NCI-H2196 (cell line): ENCODE measurements around the gene PHACTR1.

Experiments used
- DNase-seq: peaks from one replicate; lab custom pipeline; 2025; ENCODE audit not compliant: unreplicated experiment; lab: John Stamatoyannopoulos, UW

Gene PHACTR1

DNA sequence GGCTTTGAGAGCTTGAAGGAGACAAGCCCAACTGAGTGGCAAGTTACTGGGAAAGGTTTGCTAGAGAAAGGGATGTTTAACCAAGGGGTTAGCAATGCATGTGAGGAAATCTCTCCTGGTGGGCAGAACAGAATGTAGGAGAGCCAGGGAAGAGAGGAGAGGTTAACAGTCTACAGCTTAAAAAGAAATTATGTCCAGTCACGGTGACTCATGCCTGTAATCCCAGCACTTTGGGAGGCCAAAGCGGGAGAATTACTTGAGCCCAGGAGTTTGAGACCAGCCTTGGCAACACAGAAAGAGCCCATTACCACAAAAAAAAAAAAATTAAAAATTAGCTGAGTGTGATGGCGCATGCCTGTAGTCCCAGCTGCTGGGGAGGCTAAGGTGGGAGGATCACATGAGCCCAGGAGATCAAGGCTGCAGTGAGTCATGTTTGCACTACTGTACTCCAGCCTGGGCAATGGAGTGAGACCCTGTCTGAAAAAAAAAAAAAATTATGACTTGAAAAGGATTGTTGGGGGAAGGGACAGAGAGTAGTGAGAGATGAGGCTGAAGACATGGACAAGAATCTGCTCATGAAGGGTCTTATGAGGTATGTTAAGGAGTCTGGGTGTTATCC lies 346.8 kb downstream of the PHACTR1 start:
- DNase-seq = no peak

DNA sequence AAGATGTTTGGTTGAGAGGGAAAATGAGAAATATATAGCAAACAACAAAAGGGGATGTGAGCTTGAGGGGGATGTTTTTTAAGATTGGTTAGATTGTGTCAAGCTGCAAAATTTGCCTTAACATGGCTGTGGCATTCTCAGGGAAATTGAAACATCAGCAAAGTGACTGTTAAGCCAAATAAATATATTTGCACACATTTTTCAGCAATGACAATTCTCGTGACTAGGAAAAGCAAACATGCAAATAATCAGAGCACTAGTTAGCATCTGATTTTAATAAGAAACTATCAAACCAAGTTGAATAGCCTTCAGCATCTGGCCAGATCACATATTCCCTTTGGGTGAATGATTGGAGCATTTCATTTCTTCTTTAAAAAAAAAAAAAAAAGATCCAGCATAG lies 349.0 kb downstream of the PHACTR1 start:
- DNase-seq = no peak

DNA sequence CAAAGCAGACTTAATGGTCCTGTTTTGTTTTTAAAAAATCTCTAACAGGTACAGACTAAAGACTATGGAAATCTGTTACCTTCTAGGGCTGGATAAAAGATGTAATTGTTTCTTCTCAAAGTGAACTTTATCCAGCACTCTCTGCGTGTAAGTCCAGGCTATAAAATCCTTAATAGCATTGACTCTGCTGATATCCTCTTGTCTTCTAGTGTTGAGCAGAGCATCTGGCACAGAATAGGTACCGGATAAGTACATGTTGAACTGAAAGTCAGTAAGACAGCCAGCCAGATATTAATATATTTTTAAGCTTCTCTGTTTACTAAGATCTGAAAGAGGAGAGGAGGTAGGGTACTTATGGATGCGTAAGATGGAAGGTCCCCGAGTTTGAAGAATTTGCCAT lies 349.5 kb downstream of the PHACTR1 start:
- DNase-seq = no peak

DNA sequence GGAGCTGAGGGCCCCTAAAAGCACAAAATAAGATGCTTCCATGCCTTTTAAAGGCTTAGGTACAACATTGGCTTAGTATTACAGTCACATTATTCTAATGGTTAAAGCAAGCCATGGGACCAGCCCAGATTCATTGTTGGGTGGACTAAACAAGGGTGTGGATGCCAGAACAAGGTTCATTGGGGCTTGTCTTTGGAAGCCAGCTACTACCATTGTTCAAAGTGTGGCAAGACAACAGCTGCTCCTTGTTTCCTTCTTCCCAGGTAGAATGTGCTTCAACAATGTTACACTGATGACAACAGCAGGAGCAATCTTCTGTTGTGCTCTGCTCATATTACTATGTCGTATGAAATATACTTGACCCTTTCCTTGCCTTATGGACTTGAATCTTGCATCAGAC lies 350.3 kb downstream of the PHACTR1 start:
- DNase-seq = no peak

DNA sequence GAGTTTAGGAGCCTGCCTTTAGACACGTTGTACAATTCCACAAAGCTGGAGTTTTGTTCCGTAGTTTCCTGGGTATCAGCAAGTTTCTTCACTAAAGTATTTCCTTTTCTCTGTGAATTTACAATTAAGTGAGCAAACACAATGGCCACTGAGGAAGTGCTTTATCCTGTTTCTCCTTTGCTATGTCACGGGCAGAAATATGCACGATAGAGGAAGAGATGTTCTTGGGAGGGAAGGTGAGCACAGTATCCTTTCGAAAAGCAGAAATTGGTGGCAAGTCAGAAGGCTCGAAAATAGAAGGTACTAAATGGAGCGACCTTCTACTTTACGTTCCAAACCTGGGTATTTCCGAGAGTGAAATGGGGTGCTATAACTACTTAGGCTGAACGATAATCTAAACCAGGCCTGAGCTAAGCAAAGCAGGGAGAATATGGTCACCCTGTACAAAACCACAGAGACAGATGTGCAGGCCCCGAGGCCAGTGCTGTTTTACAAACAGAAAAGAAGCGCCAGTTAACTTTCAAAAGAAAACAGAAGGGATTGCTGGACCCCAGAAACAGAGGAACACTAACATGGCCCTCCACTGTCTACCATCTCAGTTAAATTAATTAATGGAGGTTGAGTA lies 352.1 kb downstream of the PHACTR1 start:
- DNase-seq = no peak

DNA sequence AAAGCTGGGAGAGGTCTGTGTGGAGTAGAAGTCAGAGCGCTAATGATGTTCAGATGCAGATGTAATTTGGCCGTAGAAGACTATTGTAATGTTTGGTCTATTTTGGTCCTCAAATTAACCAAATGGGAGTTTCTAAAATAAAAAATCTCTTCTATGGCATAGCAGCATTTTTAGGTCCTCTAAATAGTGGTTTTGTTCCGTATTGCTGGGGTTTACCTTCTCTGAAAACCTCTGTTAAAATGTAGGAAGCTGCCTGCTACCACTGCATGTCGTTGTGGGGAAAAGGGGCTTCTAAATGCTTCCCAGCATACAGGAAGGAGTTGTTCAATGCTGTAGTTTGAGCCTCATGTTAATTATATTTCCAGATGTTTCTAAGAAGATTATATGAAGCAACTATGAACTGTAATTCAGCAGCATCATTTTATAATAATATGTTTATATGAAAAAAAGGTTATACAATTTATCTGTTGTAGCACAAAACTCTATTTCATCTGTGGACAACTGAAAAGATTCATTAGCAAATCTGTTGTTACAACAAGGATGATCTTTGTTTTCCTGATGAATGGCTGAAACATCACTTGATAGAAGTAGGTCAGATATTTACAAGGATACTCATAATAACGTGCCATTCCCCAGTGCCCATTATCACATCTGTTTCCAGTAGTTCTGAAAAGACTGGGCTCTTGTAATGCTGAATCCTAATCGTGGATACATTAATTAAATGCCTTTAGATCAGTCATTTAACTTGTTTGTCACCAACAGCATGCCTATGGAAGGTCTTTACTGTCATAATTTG lies 355.2 kb downstream of the PHACTR1 start:
- no peak for DNase-seq

DNA sequence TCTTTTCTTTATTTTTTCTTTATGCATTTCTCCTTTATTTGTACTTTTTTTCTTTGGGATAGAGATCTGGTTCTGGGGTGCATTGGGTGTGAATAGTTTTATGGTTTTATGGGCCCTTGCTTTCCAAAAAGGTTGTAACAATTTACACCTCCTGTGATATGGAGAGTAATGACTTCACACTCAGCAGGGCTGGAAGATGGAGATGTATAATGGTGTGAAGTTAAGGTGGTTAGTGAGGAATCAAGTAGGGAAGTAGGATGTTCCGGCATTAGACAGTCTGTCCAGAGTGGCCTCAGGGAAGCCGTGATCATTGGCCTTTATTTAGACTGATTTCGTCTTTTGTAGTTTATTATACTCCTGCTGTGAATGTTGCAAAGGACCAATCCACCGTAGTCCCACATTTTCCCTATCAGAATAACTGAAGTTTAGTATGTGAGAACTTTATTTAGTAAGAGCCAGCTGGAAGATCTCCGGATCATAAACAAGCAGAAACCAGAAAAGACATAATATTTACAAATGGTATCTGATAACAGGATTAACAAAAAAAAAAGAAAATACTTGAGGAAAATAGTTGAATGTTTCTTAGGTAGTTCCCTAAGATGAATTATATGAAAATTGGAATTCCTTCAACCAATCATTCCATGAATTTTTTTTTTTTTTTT lies 356.2 kb downstream of the PHACTR1 start:
- DNase-seq = no peak

DNA sequence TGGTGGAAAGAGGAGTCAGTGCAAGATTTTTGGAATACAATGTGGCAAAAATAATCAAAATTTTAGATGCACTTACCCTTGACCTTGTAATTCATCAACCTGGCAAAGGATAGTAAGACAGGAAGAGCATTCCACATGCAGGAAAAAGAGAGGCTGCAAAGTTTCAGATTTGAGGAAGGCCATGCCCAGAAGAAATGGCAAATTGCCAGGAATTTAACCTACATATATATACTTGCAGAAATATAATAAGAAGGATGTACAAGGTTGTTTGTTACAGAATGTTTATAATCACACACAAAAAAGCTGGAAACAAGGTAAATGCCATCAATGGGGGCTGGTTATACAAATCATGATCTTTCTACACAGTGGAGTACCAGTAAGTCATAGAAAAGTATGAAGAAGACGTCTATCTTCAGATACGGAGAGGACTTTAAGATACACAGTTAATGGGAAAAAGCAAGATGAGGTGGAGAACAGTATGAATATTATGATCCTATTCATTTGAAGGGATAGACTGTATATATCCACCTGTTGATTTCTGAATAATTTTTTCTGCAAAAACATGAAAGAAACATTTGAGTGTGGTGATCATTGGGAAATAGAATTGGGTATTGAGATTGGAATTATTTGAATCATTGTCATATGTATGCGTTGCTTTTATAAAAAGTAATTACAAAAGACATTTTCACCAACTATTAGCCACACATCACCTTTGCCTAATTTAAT lies 358.0 kb downstream of the PHACTR1 start:
- no peak for DNase-seq

DNA sequence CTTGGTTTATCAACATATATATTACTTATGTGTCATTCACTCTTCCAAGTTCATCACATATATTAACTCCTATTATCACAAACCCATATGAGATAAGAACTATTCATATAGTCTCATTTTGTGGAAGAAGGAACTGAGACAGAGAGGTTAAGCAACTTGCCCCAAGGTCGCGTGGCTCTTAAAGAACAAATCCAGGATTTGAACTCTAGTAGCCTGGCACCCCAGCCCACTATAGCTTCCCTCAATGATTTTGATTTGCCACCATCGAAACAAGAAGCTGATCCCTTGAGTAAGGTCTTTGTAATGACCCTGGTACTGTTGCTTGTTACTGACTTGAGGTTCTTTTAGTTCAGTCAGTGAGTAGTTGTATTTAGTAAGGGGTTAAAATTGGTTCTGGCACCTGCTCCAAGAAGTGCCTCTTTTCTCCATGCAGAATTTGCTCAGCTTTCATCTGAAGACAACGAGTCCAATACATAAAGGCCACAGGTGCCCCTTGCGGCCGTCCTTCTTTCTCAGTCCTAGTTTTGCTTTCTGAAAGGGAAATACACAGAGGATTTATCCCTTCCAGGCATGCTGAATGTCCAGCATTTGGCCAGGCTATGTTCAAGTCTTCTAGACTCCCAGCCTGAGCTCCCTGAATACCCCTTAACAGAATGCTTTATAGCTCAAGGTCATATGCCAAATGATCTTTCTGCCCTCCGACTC lies 358.7 kb downstream of the PHACTR1 start:
- no peak for DNase-seq

DNA sequence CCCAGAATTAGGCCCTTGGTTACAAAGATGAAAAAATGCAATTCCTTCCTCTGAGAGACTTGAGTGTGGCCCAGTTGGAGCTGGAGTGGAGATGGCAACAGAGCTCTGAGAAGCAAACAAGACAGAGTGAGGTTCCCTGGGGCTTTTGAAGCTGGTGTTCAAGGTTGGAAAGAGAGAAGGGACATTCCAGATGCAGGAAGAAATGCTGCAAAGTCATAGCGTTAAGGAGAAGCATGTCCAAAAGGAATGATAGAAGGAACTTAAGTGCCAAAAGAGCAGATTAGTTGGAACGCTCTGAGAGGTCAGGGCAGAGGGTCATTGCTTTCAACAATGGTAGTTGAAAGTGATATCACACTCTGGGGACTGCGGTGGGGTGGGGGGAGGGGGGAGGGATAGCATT lies 360.0 kb downstream of the PHACTR1 start:
- no peak for DNase-seq

DNA sequence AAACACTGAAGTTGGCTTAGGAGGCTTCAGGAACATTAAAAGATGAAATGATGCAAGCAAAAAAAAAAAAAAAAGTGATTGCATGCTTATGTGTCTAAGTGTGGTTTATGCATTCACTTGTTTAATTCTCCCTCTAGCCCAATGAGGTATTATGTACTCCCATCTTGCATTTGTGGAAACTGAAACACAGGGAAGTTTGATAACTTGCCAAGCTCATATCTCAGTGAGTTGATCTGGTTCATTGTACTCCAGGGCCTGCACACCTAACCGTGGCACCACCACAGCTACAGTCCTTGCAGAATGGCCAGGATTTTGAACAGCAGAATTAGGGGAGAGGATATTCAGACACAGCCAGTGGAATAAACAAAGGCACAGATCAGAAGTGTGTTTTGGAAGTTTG lies 360.6 kb downstream of the PHACTR1 start:
- DNase-seq = no peak

DNA sequence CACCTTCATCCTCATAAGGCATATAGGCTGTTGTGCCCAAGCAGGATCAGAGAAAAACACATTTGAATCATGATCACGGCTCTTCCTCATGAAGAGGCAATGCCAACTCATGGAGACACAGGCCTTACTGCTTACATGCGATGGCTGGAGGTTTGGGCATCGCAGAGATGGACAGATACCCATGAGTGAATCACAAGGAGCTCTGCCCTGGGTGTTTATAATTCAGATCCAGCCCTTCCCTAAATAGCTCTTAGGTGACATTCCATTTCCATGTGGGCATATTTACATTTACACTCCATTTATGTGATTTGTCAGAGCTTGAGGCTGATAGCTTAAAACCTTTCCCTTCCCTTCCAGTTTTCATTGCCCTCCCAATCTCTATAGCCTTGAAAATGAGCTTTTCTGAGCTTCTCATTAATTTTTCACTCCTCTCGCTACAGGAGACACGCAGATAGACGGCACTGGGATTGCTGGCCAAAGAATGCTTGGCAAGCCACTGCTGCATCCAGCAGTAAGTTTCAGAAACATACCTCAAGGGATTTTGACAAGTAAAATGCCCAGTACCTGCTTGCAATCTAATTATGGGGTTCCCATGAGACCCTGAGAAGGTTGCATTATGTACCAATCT lies 362.6 kb downstream of the PHACTR1 start:
- DNase-seq = no peak

DNA sequence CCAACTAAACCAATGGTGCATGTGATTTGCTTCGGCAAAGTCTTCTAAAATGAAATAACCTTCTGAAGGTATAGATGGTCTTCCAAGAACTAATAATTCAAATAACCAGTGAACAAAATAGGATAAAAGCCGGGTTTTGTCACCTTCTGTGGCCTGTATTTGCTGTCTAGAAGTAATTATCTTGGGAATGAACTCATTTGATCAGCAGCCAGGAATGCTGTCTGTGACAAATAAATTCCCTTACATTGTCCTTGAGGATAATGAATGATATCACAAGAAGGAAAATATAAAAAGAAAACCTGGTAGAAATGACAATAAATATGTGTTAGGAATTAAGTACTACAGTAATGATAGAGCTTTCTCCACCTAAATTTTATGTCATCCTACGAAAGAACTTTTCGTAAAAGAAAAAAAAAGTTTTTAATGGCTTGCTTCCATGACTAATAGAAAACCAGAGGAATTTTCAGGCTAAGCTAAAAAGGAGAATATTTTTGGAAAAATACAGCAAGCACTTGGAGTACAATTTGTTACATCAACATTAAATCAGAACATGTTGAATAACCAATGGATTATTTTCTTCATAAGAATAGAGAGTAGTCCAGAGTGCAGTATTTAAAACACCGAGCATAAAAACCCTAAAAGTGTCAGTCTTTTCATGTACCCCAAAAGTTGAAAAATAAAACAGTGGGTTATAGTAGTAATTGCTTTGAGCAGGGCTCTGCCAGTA lies 364.1 kb downstream of the PHACTR1 start:
- DNase-seq = no peak

DNA sequence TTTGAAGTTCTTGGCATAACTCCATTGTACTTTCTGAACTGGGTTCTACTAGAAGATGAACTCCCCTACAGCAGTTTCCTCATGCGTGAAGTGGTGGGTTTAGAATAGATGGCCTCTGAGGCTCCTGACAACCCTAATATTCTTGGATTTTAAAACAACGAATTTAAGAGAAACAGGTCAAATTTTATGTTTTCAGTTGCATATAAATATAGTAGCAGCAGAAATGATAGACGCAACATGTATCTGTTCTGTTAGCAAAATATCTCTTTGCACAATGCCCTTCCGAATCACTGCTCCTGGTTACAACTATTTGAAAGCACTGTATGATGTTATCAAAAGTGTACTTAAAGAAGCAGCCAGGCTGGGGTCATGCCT lies 364.6 kb downstream of the PHACTR1 start:
- no peak for DNase-seq

DNA sequence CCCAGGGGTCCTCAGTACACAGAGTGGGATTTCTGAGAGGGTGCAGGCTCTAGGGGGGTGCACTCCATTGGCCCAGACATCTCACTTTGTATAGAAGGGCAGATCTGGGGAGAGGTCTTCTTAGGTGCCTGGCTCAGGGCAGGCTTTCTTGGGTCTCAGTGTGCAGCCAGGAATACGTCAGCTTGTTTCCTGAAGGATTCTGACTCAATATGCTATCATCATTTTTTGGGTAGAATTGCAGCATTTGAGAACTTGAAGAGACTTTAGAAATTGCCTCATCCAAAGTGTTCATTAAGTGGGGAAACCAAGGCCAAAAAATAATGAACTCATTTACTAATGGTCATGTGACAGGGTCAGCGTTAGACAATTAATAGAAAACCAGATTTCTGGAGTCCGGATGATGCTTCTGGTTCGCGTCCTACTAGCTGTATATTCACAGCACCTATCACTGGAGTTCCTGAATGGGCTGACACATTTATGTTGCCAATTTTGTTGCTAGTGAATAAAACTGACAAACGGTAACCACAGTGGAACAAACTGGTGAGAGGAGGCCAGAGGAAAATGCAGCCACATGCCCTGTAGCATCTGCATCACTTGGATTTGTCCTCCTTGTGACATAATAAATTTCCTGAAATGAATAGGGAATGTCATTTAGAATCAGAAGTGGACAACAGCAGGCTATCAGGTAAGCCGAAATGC lies 372.9 kb downstream of the PHACTR1 start:
- no peak for DNase-seq

DNA sequence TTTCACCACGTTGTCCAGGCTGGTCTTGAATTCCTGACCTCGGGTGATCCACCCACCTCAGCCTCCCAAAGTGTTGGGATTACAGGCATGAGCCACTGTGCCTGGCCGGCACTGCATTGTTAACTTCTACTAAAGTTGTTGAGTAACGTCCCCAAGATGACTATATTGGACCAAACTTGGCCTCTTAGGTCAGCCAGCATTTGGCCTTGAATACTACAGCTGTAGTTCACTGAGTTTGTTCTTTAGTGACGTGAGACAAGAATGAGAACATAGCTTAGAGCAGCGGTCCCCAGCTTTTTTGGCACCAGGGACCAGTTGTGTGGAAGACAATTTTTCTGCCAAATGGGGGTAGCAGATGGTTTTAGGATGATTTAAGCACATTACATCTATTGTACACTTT lies 374.6 kb downstream of the PHACTR1 start:
- no peak for DNase-seq

DNA sequence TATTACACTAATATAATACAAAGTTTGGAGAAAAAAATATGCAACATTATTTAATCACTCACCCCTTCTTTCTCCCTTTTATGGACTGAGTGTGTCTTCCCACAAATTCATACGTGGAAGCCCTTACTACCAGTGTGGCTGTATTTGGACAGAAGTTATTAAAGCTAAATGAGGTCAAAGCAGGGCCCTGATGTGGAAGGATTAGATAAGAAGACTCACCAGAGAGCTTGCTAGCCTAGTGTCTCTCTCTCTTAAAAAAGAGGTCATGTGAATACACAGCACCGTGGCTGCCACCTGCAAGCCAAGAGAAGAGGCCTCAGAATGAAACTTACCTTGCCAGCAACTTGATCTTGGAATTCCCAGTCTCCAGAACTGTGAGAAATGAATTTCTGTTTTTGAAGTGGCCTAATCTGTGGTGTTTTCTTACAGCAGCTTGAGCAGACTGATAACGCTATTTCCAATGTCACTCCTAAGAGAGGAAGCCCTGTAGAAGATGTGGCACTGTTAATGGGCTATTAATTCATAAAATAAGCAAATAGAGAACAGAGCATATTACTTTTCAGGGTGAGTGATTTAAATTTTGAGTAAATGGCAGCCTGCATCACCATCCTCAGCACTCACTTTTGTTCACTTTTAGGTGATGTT lies 378.3 kb downstream of the PHACTR1 start:
- DNase-seq = no peak

DNA sequence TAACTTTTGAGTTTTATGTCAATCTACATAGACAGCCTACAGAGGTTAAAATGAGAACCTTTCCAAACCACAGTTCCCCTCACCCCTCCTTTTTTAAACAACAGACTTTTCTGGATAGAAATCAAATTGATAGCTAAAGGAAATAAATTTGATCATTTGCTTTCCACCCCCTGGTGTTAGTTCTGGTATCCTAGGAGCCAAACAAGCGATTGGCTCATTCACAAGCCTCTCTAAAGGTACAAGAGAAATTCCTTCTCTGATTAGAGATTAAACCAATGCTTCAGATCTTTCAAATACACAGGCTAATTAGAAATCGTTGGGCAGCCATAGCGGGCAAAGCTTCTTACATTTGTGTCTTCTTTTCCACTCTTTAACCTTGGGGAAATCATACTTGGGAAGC lies 379.5 kb downstream of the PHACTR1 start:
- no peak for DNase-seq
